ENCODE data around the gene FAM120B. TPM values are rescaled to one million over a fixed set of nuclear protein-coding genes. Genes with fewer than 3 reads are reported as not detected.
A peak's percentile ranks its signal among the peaks of the same experiment; 100 is the strongest.
"Not testable (repeated sequence)": the region's sequence is repeated elsewhere in the genome, so short reads cannot be mapped to it uniquely, and the experiment has no call there.

FAM120B gene
- polyA plus RNA-seq, 1 donor: 27.7 TPM

DNA sequence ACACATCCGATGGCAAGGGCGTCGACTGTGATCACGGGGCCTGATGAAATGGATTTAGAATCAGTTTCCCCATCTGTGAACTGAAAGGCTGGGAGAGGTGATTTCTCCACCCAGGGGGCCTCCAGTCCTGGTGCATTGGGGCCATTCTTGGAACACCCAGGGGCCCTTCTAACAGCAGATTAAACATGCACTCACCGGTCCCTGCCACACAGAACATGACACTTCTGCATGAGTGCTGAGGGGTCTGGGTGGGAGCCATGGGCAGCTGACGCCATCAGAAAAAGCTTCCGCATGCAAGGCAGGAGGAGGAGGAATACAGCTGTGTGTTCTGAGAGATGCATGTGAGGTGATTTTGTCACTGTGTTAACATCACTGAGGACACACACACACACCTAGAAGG is 42.5 kb upstream of the FAM120B start:
- Histone ChIP-seq H3K36me3 (ENCODE audit: control insufficient read depth, insufficient read depth, low read length) (no peaks in the 10 kb centered on the region), H3K9me3 (ENCODE audit: control insufficient read depth, low read depth, low read length) (no peaks in the 10 kb centered on the region), H3K4me3 (ENCODE audit: low read length) (no peak overlapping the region), H3K4me1 (ENCODE audit: control insufficient read depth, insufficient read depth, low read length) (peaks cover 13% of the 10 kb centered on the region), H3K27me3 (ENCODE audit: control insufficient read depth, insufficient read depth, low read length) (peaks cover 8% of the 10 kb centered on the region), H3K27ac (ENCODE audit: low read length) (no peak overlapping the region)
- no CpG with 5 or more reads among the region's 7 CpGs for WGBS (ENCODE audit: insufficient coverage, low lambda C conversion rate)
- DNase-seq: no peak

DNA sequence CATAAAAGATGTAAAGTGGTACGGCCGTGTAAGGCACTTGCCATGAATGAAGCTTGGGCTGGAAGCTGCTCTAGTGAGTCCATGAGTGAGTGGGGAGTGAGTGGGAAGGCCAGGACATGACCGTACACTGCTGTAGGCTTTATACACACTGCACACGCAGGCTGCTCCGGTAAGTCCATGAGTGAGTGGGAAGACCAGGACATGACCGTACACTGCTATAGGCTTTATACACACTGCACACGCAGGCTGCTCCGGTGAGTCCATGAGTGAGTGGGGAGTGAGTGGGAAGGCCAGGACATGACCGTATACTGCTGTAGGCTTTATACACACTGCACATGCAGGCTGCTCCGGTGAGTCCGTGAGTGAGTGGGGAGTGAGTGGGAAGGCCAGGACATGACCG is 41.9 kb upstream of the FAM120B start:
- peaks cover 18% of the 10 kb centered on the region for H3K4me1 ChIP-seq (ENCODE audit: control insufficient read depth, insufficient read depth, low read length)
- not testable (repeated sequence) for H3K27ac ChIP-seq (ENCODE audit: low read length); DNase-seq; H3K9me3 ChIP-seq (ENCODE audit: control insufficient read depth, low read depth, low read length); H3K27me3 ChIP-seq (ENCODE audit: control insufficient read depth, insufficient read depth, low read length); H3K4me3 ChIP-seq (ENCODE audit: low read length); H3K36me3 ChIP-seq (ENCODE audit: control insufficient read depth, insufficient read depth, low read length)
- WGBS (ENCODE audit: insufficient coverage, low lambda C conversion rate): no CpG with 5 or more reads among the region's 12 CpGs

DNA sequence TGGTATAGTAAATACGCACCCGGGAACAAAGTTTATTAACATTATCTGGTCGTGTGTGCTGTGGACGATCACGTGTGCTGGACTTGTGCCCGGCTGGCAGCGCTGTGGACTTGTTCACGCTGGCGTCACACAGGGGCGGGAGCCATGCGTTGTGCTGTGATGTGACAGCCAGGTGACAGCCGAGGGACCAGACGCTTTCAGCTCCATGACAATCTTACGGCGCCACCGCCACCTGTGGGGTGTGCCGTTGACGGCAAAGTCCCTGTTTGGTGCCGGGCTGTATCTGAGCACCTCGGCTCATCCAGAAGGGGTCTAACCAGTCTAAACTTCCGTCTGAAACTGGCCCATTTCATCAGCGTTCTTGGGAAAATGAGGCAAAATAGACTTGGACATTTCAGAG is 40.9 kb upstream of the FAM120B start:
- peaks cover 18% of the 10 kb centered on the region for H3K4me1 ChIP-seq (ENCODE audit: control insufficient read depth, insufficient read depth, low read length)
- H3K27me3 ChIP-seq (ENCODE audit: control insufficient read depth, insufficient read depth, low read length): peaks cover 8% of the 10 kb centered on the region
- WGBS (ENCODE audit: insufficient coverage, low lambda C conversion rate): no CpG with 5 or more reads among the region's 22 CpGs
- no peaks in the 10 kb centered on the region for H3K36me3 ChIP-seq (ENCODE audit: control insufficient read depth, insufficient read depth, low read length)
- H3K27ac ChIP-seq (ENCODE audit: low read length): peak overlapping the region; percentile 17
- H3K4me3 ChIP-seq (ENCODE audit: low read length): no peak overlapping the region
- no peaks in the 10 kb centered on the region for H3K9me3 ChIP-seq (ENCODE audit: control insufficient read depth, low read depth, low read length)
- DNase-seq: peak; percentile 80 to 91

DNA sequence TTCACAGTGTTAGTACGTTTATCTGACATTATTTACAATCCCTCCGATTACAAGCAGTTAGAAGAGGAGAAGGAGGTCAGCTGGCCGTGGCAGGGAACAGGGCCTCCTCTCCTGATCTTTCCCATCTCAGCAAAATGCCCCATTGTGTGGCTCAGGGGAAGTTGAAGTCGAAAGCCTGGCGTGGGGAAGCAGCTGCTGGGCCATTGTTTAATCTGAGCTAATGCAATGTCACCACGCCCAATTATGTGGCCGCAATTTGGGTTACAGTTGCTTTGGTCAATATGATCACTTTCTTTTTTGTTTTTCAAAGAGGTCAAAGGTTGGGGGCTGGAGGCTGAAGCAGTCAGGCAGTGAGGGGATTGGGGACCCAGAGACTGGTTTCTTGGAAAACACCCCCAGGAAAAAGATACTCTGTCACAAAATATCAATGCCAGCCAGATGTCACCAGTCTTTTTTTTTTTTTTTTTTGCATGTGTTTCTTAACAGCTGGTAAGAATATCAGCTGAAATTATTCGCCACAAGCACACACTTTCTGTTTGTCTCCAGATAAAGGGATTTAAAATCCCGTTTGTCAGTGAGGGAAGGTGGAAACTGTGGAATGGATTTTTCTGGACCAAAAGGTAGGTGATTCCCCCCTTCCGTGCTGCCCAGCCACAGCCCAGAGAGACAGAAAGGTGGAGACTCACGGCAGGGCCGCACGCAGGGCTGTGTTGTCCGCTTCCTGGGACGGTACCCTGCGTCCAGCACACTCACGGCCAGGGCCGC is 40.3 kb upstream of the FAM120B start:
- DNase-seq: peak in 1 of 2 donors; percentile 41
- H3K9me3 ChIP-seq (ENCODE audit: control insufficient read depth, low read depth, low read length): no peaks in the 10 kb centered on the region
- no CpG with 5 or more reads among the region's 18 CpGs for WGBS (ENCODE audit: insufficient coverage, low lambda C conversion rate)
- H3K27me3 ChIP-seq (ENCODE audit: control insufficient read depth, insufficient read depth, low read length): peaks cover 8% of the 10 kb centered on the region
- H3K4me3 ChIP-seq (ENCODE audit: low read length): no peak overlapping the region
- peaks cover 18% of the 10 kb centered on the region for H3K4me1 ChIP-seq (ENCODE audit: control insufficient read depth, insufficient read depth, low read length)
- no peaks in the 10 kb centered on the region for H3K36me3 ChIP-seq (ENCODE audit: control insufficient read depth, insufficient read depth, low read length)
- peak overlapping the region; percentile 12 for H3K27ac ChIP-seq (ENCODE audit: low read length)

DNA sequence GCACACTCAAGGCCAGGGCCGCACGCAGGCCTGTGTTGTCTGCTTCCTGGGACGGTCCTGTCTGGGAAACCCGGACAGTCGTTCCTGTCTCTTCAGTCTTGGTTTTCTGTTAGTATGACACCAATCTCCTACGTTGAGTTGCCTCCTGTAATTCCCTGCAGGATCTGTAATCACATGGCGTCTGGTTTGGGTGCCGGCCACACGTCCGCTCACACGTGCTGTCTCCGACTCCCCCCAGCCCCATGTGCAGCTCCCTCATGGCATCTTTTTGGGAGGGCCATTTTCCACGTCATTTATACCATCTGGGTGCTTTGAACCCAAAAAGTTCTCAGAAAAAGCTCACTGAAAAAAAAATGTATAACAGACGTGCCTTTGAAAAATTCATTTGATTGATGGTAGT is 38.9 kb upstream of the FAM120B start:
- H3K27ac ChIP-seq (ENCODE audit: low read length): no peak overlapping the region
- no peak overlapping the region for H3K4me3 ChIP-seq (ENCODE audit: low read length)
- no peak for DNase-seq
- H3K36me3 ChIP-seq (ENCODE audit: control insufficient read depth, insufficient read depth, low read length): no peaks in the 10 kb centered on the region
- WGBS (ENCODE audit: insufficient coverage, low lambda C conversion rate): no CpG with 5 or more reads among the region's 14 CpGs
- peaks cover 18% of the 10 kb centered on the region for H3K4me1 ChIP-seq (ENCODE audit: control insufficient read depth, insufficient read depth, low read length)
- peaks cover 5% of the 10 kb centered on the region for H3K27me3 ChIP-seq (ENCODE audit: control insufficient read depth, insufficient read depth, low read length)
- H3K9me3 ChIP-seq (ENCODE audit: control insufficient read depth, low read depth, low read length): no peaks in the 10 kb centered on the region

DNA sequence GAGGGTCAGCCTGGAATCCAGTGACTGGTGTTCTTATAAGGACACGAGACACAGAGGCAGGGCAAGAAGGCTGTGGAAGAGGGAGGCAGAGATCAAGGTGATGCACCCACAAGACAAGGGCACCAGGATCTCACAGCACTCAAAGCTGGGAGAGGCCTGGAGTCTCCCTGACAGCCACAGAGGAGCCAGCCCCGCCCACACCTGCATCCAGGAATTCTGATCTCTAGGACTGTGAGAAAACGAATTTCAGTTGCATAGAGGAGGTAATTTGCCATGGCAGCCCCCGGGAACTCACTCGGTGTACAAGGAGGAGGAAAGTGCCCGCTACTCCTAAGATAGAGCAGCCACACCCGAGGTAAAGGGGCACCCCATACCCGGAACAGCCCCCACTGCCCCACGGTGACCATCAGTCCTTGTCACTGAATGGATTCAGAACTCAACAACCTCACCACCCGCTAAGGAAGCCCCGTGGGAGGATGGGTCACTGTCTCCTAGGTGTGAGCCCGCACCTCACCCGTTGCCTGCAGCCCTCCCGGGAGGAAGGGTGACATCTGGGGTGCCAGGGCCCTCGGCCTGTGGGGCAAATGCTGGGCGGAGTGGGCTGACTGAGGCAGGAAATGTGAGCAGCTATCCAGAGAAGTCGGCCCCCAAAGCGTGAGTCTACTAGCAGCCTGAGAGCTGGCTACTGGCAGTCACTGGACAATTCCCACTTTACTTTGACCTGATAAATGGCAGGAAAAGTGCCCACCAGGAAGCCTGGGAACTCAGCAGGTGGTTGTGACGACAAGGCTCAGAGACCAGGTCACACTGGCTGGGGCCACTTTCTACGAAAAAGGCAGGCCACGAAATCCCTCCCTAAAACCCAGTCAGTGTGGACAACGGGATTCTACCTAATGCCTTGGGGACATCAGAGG is 38.1 kb upstream of the FAM120B start:
- no peaks in the 10 kb centered on the region for H3K36me3 ChIP-seq (ENCODE audit: control insufficient read depth, insufficient read depth, low read length)
- peaks cover 5% of the 10 kb centered on the region for H3K27me3 ChIP-seq (ENCODE audit: control insufficient read depth, insufficient read depth, low read length)
- WGBS (ENCODE audit: insufficient coverage, low lambda C conversion rate): no CpG with 5 or more reads among the region's 22 CpGs
- peak overlapping the region; percentile 42 for H3K27ac ChIP-seq (ENCODE audit: low read length)
- H3K4me3 ChIP-seq (ENCODE audit: low read length): no peak overlapping the region
- H3K9me3 ChIP-seq (ENCODE audit: control insufficient read depth, low read depth, low read length): no peaks in the 10 kb centered on the region
- H3K4me1 ChIP-seq (ENCODE audit: control insufficient read depth, insufficient read depth, low read length): peaks cover 18% of the 10 kb centered on the region
- no peak for DNase-seq

DNA sequence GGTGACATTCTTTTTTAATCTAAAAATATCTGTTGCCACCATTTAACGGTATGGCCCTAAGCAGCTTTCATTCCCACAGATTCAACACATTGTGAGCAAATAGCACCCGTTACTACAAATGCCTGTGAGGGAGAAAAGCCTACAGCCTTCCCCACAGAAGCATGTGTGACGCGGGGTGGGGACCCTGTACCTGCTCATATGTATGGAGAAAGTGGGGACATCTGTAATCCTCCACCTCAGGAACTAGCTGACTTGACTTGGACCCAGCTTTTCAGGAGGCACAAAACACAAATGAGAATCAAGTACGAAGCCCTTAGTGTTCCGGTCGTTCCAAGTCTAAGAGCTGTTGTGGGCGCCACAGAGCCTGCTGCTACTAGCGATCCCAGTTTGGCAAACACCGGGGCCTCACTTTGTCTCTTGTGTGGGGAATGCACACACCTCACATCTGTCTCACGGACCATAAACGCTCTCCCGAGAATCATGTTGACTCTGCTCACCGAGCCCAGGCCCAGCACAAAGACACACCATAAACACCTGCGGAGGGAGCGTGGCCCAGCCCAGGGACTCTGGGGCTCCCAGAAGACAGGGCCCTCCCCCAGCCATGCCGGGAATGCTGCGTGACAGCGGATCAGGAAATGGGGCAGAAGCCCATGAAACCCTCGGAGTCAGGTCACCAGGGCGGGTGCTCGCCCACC is 37.3 kb upstream of the FAM120B start:
- no peaks in the 10 kb centered on the region for H3K36me3 ChIP-seq (ENCODE audit: control insufficient read depth, insufficient read depth, low read length)
- H3K4me1 ChIP-seq (ENCODE audit: control insufficient read depth, insufficient read depth, low read length): peaks cover 18% of the 10 kb centered on the region
- H3K27ac ChIP-seq (ENCODE audit: low read length): peak overlapping the region; percentile 42
- WGBS (ENCODE audit: insufficient coverage, low lambda C conversion rate): no CpG with 5 or more reads among the region's 22 CpGs
- peak in 1 of 2 donors; percentile 73 for DNase-seq
- H3K9me3 ChIP-seq (ENCODE audit: control insufficient read depth, low read depth, low read length): no peaks in the 10 kb centered on the region
- H3K4me3 ChIP-seq (ENCODE audit: low read length): no peak overlapping the region
- peaks cover 3% of the 10 kb centered on the region for H3K27me3 ChIP-seq (ENCODE audit: control insufficient read depth, insufficient read depth, low read length)

DNA sequence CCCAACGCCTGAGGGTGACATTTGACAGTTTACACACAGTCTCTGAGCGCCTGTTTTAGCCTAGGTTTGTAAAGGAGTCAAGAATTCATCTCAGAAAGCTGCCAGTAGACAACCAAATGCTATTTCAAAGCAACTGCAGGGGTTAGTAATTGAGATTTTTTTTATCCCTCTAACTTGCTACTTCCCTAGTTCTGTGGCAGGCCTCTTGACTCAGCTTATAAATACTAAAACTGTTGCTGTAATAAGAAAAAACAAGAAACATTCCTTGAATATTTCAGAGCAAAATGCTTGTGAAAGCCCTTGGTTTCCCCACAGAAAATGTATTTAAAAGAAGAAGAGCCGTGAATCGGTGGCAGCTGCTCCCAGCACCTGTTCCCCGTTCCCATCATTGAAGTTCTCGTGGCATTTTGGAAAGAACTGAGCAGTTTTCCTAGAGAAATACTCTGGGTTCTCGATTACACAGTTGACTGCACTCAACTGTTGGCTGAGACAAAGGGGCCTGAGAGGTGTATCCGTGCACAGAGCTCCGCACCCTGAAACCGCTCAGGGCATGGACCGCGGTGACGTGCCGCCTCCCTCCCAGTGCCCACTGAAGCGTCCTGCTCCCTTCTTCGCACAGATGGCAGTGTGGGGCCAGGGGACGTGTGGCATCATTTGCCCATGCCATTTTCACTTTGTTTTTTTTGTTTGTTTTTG is 36.6 kb upstream of the FAM120B start:
- H3K27ac ChIP-seq (ENCODE audit: low read length): peak overlapping the region; percentile 5
- no peaks in the 10 kb centered on the region for H3K27me3 ChIP-seq (ENCODE audit: control insufficient read depth, insufficient read depth, low read length)
- H3K4me3 ChIP-seq (ENCODE audit: low read length): no peak overlapping the region
- H3K4me1 ChIP-seq (ENCODE audit: control insufficient read depth, insufficient read depth, low read length): peaks cover 18% of the 10 kb centered on the region
- no peaks in the 10 kb centered on the region for H3K36me3 ChIP-seq (ENCODE audit: control insufficient read depth, insufficient read depth, low read length)
- DNase-seq: no peak
- no peaks in the 10 kb centered on the region for H3K9me3 ChIP-seq (ENCODE audit: control insufficient read depth, low read depth, low read length)
- no CpG with 5 or more reads among the region's 17 CpGs for WGBS (ENCODE audit: insufficient coverage, low lambda C conversion rate)

DNA sequence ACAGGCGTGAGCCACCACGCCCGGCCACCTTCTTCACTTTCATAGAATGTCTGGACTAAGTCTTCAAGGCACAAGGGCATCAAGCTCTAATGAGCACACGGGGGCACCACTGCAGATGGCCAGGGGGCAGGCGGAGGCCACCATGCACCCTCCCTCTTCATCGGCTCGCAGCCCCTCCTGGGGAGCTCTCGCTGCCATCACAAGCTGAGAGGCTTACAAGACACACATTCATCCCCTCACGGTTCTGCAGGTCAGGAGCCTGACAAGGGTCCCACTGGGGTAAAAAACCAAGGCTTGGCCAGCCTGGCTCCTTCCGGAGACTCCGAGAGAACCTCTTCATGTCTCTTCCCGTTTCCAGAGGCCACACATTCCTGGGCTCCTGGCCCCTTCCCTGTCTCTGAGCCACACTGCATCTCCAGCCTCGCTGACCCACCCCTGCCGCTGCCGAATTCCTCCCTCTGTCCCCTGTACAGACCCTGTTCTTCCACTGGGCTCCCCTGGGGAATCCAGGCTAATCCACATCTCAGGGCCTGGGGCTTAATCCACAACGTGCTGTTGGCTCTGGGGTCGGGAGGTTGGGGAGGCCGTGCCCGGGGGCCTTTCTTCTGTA is 35.5 kb upstream of the FAM120B start:
- Histone ChIP-seq H3K36me3 (ENCODE audit: control insufficient read depth, insufficient read depth, low read length) (no peaks in the 10 kb centered on the region), H3K4me3 (ENCODE audit: low read length) (no peak overlapping the region), H3K4me1 (ENCODE audit: control insufficient read depth, insufficient read depth, low read length) (peaks cover 10% of the 10 kb centered on the region), H3K9me3 (ENCODE audit: control insufficient read depth, low read depth, low read length) (no peaks in the 10 kb centered on the region), H3K27ac (ENCODE audit: low read length) (no peak overlapping the region), H3K27me3 (ENCODE audit: control insufficient read depth, insufficient read depth, low read length) (no peaks in the 10 kb centered on the region)
- no peak for DNase-seq
- no CpG with 5 or more reads among the region's 19 CpGs for WGBS (ENCODE audit: insufficient coverage, low lambda C conversion rate)

Data from large intestine (tissue), 3 donors.